Inferior parietal cortex (tissue), 1 donor: ENCODE results near the gene NIT2.

Experiments
- DNase-seq: peaks from one replicate; pipeline ENCODE4 v3.0.0-alpha.2; 2016; ENCODE audit errors: extremely low spot score

NIT2 gene

GRCh38 chr3:100395679-100396431 is 61.3 kb downstream of the NIT2 start:
- no peak for DNase-seq

GRCh38 chr3:100396967-100397366 is 62.4 kb downstream of the NIT2 start:
- no peak for DNase-seq

GRCh38 chr3:100399341-100400071 is 64.9 kb downstream of the NIT2 start:
- no peak for DNase-seq

GRCh38 chr3:100400419-100400779 is 65.8 kb downstream of the NIT2 start:
- no peak for DNase-seq

GRCh38 chr3:100400780-100401673 is 66.5 kb downstream of the NIT2 start, which contains the start of the genes LNP1 and TOMM70:
LNP1 (plus strand) TSS chr3:100401539; CDS start chr3:100429730, 28,191 bp downstream.
TOMM70 (minus strand) TSS chr3:100401089; CDS start chr3:100400949, 140 bp downstream.
- peak; percentile 98 for DNase-seq

- no peak for DNase-seq
Observed at GRCh38 chr3:100401674-100402041, 67.1 kb downstream of the NIT2 start.

- DNase-seq: peak; percentile 42
Observed at GRCh38 chr3:100402256-100402655, 67.7 kb downstream of the NIT2 start.

GRCh38 chr3:100402891-100403290 is 68.3 kb downstream of the NIT2 start:
- no peak for DNase-seq

- DNase-seq: no peak
Observed at GRCh38 chr3:100403362-100404249, 69.0 kb downstream of the NIT2 start.

GRCh38 chr3:100404250-100404548 is 69.6 kb downstream of the NIT2 start:
- DNase-seq: no peak

- no peak for DNase-seq
Observed at GRCh38 chr3:100407164-100407563, 72.6 kb downstream of the NIT2 start.

GRCh38 chr3:100407977-100408532 is 73.5 kb downstream of the NIT2 start:
- no peak for DNase-seq
